Loucy (cell line): Measurements from ENCODE around the gene IL17A.

Source experiments
- EZH2phosphoT487 ChIP-seq: fragments of 200-600 bp; IDR thresholded peaks from 2 replicates; pipeline ENCODE4 v1.6.1; 2018; ENCODE audit warnings: antibody characterized with exemption, mild to moderate bottlenecking, moderate library complexity, borderline replicate concordance
- TF ChIP-seq, protein P1 (sequence below): fragments of 200-600 bp; sonication (generic); conservative IDR thresholded peaks from 2 replicates; pipeline ENCODE4 v1.5.1; 2014; ENCODE audit warnings: mild to moderate bottlenecking, antibody characterized with exemption, low read length

DNA sequence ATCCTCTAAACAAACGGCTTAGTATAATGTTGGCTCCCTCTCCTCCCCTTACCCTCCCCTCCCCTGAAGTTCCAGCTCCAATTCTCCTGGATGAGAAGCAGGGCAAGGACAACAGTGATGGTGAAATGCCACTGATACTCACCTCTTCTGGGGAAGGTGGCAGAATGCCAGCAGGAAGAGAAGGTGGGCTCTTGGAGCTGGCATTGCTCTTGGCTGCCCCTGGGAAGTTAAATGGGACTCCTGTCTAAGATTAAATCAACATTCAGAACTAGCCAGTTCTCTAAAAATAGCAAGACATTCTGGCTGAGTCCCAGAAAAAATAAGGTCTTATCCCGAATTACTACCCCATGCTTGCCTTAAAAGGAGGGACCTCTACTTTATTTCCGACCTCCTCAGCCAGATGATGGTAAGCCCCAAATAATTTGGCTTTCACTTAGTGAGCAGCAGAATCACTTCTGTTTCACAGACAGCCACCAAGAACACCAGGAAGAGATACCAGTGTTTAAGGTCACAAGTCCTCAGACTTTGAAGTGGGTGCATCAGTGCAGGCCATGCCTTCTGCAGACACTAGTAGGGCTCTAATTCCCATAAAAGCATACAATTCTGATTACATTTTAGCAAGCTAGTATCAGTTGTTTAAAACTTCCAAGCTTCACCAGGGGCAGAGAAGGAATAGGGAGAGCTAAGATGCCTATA lies 46.0 kb upstream of the IL17A start:
- TF ChIP-seq, protein P1, sequence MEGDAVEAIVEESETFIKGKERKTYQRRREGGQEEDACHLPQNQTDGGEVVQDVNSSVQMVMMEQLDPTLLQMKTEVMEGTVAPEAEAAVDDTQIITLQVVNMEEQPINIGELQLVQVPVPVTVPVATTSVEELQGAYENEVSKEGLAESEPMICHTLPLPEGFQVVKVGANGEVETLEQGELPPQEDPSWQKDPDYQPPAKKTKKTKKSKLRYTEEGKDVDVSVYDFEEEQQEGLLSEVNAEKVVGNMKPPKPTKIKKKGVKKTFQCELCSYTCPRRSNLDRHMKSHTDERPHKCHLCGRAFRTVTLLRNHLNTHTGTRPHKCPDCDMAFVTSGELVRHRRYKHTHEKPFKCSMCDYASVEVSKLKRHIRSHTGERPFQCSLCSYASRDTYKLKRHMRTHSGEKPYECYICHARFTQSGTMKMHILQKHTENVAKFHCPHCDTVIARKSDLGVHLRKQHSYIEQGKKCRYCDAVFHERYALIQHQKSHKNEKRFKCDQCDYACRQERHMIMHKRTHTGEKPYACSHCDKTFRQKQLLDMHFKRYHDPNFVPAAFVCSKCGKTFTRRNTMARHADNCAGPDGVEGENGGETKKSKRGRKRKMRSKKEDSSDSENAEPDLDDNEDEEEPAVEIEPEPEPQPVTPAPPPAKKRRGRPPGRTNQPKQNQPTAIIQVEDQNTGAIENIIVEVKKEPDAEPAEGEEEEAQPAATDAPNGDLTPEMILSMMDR: no peak
- TF ChIP-seq EZH2phosphoT487: no peak
